Panc1 (cell line): ENCODE data around the gene PARVB.
"Not testable (repeated sequence)": the region's sequence is repeated elsewhere in the genome, so short reads cannot be mapped to it uniquely, and the experiment has no call there.

Experiments
- POLR2AphosphoS5 ChIP-seq: IDR thresholded peaks from 2 replicates; pipeline ENCODE4 v1.6.1; 2012; ENCODE audit warnings: mild to moderate bottlenecking, low read depth, low read length, moderate library complexity
- SIN3A ChIP-seq: IDR thresholded peaks from 2 replicates; pipeline ENCODE4 v1.6.1; 2012; ENCODE audit warnings: low read depth, mild to moderate bottlenecking, low read length, moderate library complexity, borderline replicate concordance; ENCODE audit not compliant: insufficient read depth
- TF ChIP-seq, protein P1 (sequence below): fragments of 450-650 bp; IDR thresholded peaks from 2 replicates; pipeline ENCODE4 v1.5.1; 2017; ENCODE audit warnings: mild to moderate bottlenecking

DNA sequence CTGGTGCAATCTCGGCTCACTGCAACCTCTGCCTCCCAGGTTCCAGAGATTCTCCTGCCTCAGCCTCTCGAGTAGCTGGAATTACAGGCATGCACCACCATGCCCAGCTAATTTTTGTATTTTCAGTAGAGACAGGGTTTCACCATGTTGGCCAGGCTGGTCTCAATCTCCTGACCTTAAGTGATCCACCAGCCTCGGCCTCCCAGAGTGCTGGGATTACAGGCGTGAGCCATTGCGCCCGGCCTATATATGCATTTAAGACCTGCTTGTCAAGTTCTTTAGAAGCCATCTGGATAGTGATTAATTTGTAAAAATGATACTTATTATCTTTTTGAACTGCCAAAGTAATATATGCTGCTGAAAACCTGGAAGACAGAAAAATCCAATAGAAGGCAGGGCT, 86.6 kb downstream of the PARVB start:
- TF ChIP-seq POLR2AphosphoS5, SIN3A: not testable (repeated sequence)
- TF ChIP-seq, protein P1, sequence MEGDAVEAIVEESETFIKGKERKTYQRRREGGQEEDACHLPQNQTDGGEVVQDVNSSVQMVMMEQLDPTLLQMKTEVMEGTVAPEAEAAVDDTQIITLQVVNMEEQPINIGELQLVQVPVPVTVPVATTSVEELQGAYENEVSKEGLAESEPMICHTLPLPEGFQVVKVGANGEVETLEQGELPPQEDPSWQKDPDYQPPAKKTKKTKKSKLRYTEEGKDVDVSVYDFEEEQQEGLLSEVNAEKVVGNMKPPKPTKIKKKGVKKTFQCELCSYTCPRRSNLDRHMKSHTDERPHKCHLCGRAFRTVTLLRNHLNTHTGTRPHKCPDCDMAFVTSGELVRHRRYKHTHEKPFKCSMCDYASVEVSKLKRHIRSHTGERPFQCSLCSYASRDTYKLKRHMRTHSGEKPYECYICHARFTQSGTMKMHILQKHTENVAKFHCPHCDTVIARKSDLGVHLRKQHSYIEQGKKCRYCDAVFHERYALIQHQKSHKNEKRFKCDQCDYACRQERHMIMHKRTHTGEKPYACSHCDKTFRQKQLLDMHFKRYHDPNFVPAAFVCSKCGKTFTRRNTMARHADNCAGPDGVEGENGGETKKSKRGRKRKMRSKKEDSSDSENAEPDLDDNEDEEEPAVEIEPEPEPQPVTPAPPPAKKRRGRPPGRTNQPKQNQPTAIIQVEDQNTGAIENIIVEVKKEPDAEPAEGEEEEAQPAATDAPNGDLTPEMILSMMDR, result not testable (repeated sequence)
